MM.1S (cell line): Measurements from ENCODE around the gene PFN3.

Experiments used
- DNase-seq: peaks from one replicate; pipeline ENCODE4 v3.0.0-alpha.2; 2015
- H2AFZ ChIP-seq: fragments of 300-600 bp; sonication (generic); 2 replicates; pipeline ENCODE4 v1.6.0; 2016; ENCODE audit warnings: antibody characterized with exemption, low read length
- H3F3A ChIP-seq: fragments of 300-600 bp; sonication (generic); 2 replicates; pipeline ENCODE4 v1.6.1; 2016; ENCODE audit warnings: mild to moderate bottlenecking, antibody characterized with exemption, low read length, moderate library complexity, mixed read lengths; ENCODE audit not compliant: insufficient read depth
- H3K27ac ChIP-seq: fragments of 300-600 bp; sonication (generic); 2 replicates; pipeline ENCODE4 v1.5.1; 2016; ENCODE audit warnings: mild to moderate bottlenecking, low read length
- H3K27me3 ChIP-seq: fragments of 300-600 bp; sonication (generic); replicated peaks from 2 replicates; pipeline ENCODE4 v1.6.0; 2016; ENCODE audit warnings: low read length; ENCODE audit not compliant: insufficient read depth
- H3K36me3 ChIP-seq: fragments of 300-600 bp; sonication (generic); replicated peaks from 2 replicates; pipeline ENCODE4 v1.6.1; 2016; ENCODE audit warnings: mild to moderate bottlenecking, low read length, mixed read lengths; ENCODE audit not compliant: insufficient read depth
- H3K4me1 ChIP-seq: fragments of 300-600 bp; sonication (generic); 2 replicates; pipeline ENCODE4 v1.6.1; 2016; ENCODE audit warnings: low read length, mixed read lengths
- H3K4me2 ChIP-seq: fragments of 300-600 bp; sonication (generic); 2 replicates; pipeline ENCODE4 v1.6.0; 2016; ENCODE audit warnings: low read depth, low read length
- H3K4me3 ChIP-seq: fragments of 300-600 bp; sonication (generic); 2 replicates; pipeline ENCODE4 v1.5.1; 2016; ENCODE audit warnings: low read length, mixed read lengths
- H3K79me2 ChIP-seq: fragments of 300-600 bp; sonication (generic); 2 replicates; pipeline ENCODE4 v1.6.1; 2016; ENCODE audit warnings: mixed run types, low read length, mixed read lengths
- H3K9ac ChIP-seq: fragments of 300-600 bp; sonication (generic); 2 replicates; pipeline ENCODE4 v1.6.1; 2016; ENCODE audit warnings: low read length, mixed read lengths
- H3K9me2 ChIP-seq: fragments of 300-600 bp; sonication (generic); replicated peaks from 2 replicates; pipeline ENCODE4 v1.6.1; 2016; ENCODE audit warnings: mild to moderate bottlenecking, low read length, mixed read lengths; ENCODE audit not compliant: insufficient read depth
- H3K9me3 ChIP-seq: fragments of 300-600 bp; sonication (generic); replicated peaks from 2 replicates; pipeline ENCODE4 v1.6.1; 2016; ENCODE audit warnings: mild to moderate bottlenecking, low read length, mixed read lengths; ENCODE audit not compliant: insufficient read depth
- H4K20me1 ChIP-seq: fragments of 300-600 bp; sonication (generic); 2 replicates; pipeline ENCODE4 v1.6.1; 2016; ENCODE audit warnings: mild to moderate bottlenecking, low read length, moderate library complexity, mixed read lengths; ENCODE audit not compliant: insufficient read depth
- CTCF ChIP-seq: fragments of 300-600 bp; sonication (generic); IDR thresholded peaks from 2 replicates; pipeline ENCODE4 v1.5.1; 2016; ENCODE audit warnings: antibody characterized with exemption, low read length, mixed read lengths
- EZH2 ChIP-seq: fragments of 300-600 bp; sonication (generic); optimal IDR thresholded peaks from 2 replicates; pipeline ENCODE3; 2017; ENCODE audit warnings: low read depth, mild to moderate bottlenecking, antibody characterized with exemption, low read length, mixed read lengths
- EZH2phosphoT487 ChIP-seq: fragments of 300-600 bp; sonication (generic); IDR thresholded peaks from 2 replicates; pipeline ENCODE4 v1.6.1; 2018; ENCODE audit warnings: antibody characterized with exemption, low read length

PFN3 gene

GRCh38 chr5:177353093-177353492 lies 47.4 kb downstream of the PFN3 start:
- no peak overlapping the region for H3K4me3 ChIP-seq
- H3K4me1 ChIP-seq = peaks cover 39% of the 10 kb centered on the region
- H3K9me3 ChIP-seq = no peaks in the 10 kb centered on the region
- no peak for TF ChIP-seq EZH2phosphoT487
- TF ChIP-seq CTCF = no peak
- TF ChIP-seq EZH2 = no peak
- H3K4me2 ChIP-seq = no peak overlapping the region
- no peak overlapping the region for H3K9ac ChIP-seq
- no peak for DNase-seq
- peaks cover 7% of the 10 kb centered on the region; the same call in 1 of the 2 replicates for H3F3A ChIP-seq
- no peak overlapping the region for H3K27ac ChIP-seq
- H3K9me2 ChIP-seq = no peaks in the 10 kb centered on the region
- no peaks in the 10 kb centered on the region for H3K27me3 ChIP-seq
- no peaks in the 10 kb centered on the region for H3K36me3 ChIP-seq
- no peak overlapping the region for H2AFZ ChIP-seq
- no peaks in the 10 kb centered on the region for H4K20me1 ChIP-seq
- H3K79me2 ChIP-seq = peaks cover 37% of the 10 kb centered on the region

GRCh38 chr5:177351392-177352329 lies 48.8 kb downstream of the PFN3 start, which contains the start of gene LMAN2:
TSS of gene LMAN2 (minus strand) at chr5:177351668. CDS start at chr5:177351647, 21 bp downstream.
- Histone ChIP-seq H4K20me1 (no peaks in the 10 kb centered on the region), H3K4me1 (peaks cover 30% of the 10 kb centered on the region), H3K27me3 (no peaks in the 10 kb centered on the region), H3K9me3 (no peaks in the 10 kb centered on the region), H3K27ac (peak within 1 kb of the TSS; percentile 91), H3K9me2 (no peaks in the 10 kb centered on the region), H3K4me3 (peak within 1 kb of the TSS; percentile 99), H3K36me3 (no peaks in the 10 kb centered on the region), H3K4me2 (peak within 1 kb of the TSS; percentile 94), H3F3A (0 out of 2 replicates have a peak, but pooled peaks cover 7% of the 10 kb centered on the region), H2AFZ (peak within 1 kb of the TSS; percentile 99), H3K9ac (peak within 1 kb of the TSS; percentile 90), H3K79me2 (peaks cover 48% of the 10 kb centered on the region)
- DNase-seq = peak; percentile 96
- TF ChIP-seq EZH2phosphoT487 (no peak), CTCF (no peak), EZH2 (no peak)

GRCh38 chr5:177350776-177351391 lies 49.6 kb downstream of the PFN3 start:
- H3K4me3 ChIP-seq = peak overlapping the region; percentile 99
- no peaks in the 10 kb centered on the region for H3K9me2 ChIP-seq
- H3K4me2 ChIP-seq = peak overlapping the region; percentile 94
- H3K27ac ChIP-seq = peak overlapping the region; percentile 91
- 0 out of 2 replicates have a peak, but pooled peaks cover 7% of the 10 kb centered on the region for H3F3A ChIP-seq
- peaks cover 56% of the 10 kb centered on the region for H3K79me2 ChIP-seq
- H4K20me1 ChIP-seq = no peaks in the 10 kb centered on the region; the same call in 1 of the 2 replicates
- TF ChIP-seq EZH2 = no peak
- TF ChIP-seq EZH2phosphoT487 = no peak
- TF ChIP-seq CTCF = no peak
- H3K4me1 ChIP-seq = peaks cover 23% of the 10 kb centered on the region
- H2AFZ ChIP-seq = peak overlapping the region; percentile 99
- DNase-seq = peak; percentile 7
- H3K27me3 ChIP-seq = no peaks in the 10 kb centered on the region
- no peaks in the 10 kb centered on the region for H3K9me3 ChIP-seq
- no peaks in the 10 kb centered on the region for H3K36me3 ChIP-seq
- peak overlapping the region; percentile 90 for H3K9ac ChIP-seq
